Measurements from ENCODE around the gene TOX4. TPM values are rescaled to one million over a fixed set of nuclear protein-coding genes. Genes with fewer than 3 reads are reported as not detected.

TOX4 gene
- 55.7 to 79.3 TPM (median 69.0 TPM) in 5 replicates for total RNA-seq (2022; extraction: Qiagen RNA extraction)

DNA sequence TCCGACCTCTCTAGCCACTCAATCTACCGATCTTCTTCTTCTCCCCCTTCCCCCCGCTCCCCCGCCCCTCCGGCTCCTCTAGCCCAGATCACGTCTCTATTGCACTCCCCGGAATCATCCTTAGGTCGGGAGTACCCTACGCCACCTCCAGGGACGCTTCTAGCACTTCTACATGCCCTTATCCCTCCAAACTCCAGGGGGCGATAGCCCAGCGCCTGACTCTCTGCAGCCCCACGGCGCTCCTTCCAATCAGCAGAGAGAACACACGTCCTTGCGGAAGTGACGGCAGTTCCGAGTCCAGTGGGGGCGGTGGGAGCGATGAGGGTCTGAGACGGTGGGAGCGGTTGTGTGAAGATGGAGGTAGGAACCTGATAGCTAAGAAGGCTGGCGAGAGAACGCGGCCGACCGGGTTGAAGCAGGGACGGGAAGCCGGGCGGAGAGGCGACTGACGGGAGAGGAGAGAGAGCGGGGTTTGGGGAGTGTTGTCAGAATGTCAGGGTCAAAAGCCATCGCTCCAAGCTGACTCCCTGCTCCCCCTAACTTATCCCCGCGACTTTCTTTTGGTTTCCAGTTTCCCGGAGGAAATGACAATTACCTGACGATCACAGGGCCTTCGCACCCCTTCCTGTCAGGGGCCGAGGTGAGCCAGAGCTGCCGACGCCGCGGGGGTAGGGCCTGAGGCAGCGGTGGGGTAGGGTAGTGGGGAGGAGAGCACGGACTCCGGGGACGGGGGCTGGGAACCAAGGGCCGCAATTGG is at the start of gene TOX4, which contains the start of gene RAB2B:
Gene TOX4, plus strand, starts transcription at position 271 of the 757 bp plus-strand sequence. Its CDS starts 84 bp downstream, at position 355.
Gene RAB2B, minus strand, starts transcription at position 35 of the 757 bp plus-strand sequence. CDS start 87 bp downstream, outside the sequence.

GRCh38 chr14:21455912-21456667 is 20.9 kb upstream of the TOX4 start, which contains the start of gene CHD8:
Gene CHD8 (minus strand): TSS chr14:21456123. CDS start chr14:21431643, 24,480 bp downstream.

GRCh38 chr14:21510735-21511657 is 34.0 kb downstream of the TOX4 start, which contains the start of gene METTL3:
Gene METTL3 (minus strand): TSS chr14:21511340. CDS start chr14:21511223, 117 bp downstream.

GRCh38 chr14:21525962-21526671 is 49.1 kb downstream of the TOX4 start, which contains the start of gene SALL2:
Gene SALL2 (minus strand): TSS chr14:21526346. CDS start chr14:21526127, 219 bp downstream.

Other genes starting within 250 kb of the TOX4 start
- gene HNRNPC, start 207.8 kb upstream of the TOX4 start, total RNA-seq (2022; extraction: Qiagen RNA extraction), result 867 to 980 TPM (median 927 TPM) in 5 replicates
- gene RPGRIP1, start 197.1 kb upstream of the TOX4 start, total RNA-seq (2022; extraction: Qiagen RNA extraction), result 0.15 to 0.39 TPM (median 0.25 TPM) in 5 replicates
- 106 to 116 TPM (median 110 TPM) in 5 replicates for gene SUPT16H, start 93.2 kb upstream of the TOX4 start, total RNA-seq (2022; extraction: Qiagen RNA extraction)
- 38.1 to 43.5 TPM (median 41.9 TPM) in 5 replicates for gene CHD8, start 21.1 kb upstream of the TOX4 start, total RNA-seq (2022; extraction: Qiagen RNA extraction)
- gene RAB2B, start 236 bp upstream of the TOX4 start, total RNA-seq (2022; extraction: Qiagen RNA extraction), result 12.2 to 14.6 TPM (median 13.4 TPM) in 5 replicates
- gene METTL3, start 34.1 kb downstream of the TOX4 start, total RNA-seq (2022; extraction: Qiagen RNA extraction), result 36.8 to 45.6 TPM (median 43.7 TPM) in 5 replicates
- gene SALL2, start 49.2 kb downstream of the TOX4 start, total RNA-seq (2022; extraction: Qiagen RNA extraction), result 0.58 to 0.78 TPM (median 0.68 TPM) in 5 replicates
- gene OR10G3, start 102.9 kb downstream of the TOX4 start, total RNA-seq (2022; extraction: Qiagen RNA extraction), result not detected in 5 replicates
- not detected in 5 replicates for gene OR10G2, start 157.7 kb downstream of the TOX4 start, total RNA-seq (2022; extraction: Qiagen RNA extraction)
- gene OR4E2, start 176.6 kb downstream of the TOX4 start, total RNA-seq (2022; extraction: Qiagen RNA extraction), result not detected in 5 replicates
- gene OR4E1, start 196.6 kb downstream of the TOX4 start, total RNA-seq (2022; extraction: Qiagen RNA extraction), result not detected in 5 replicates